ENCODE measurements around the gene MTCP1. TPM values are rescaled to one million over a fixed set of nuclear protein-coding genes. Genes with fewer than 3 reads are reported as not detected.

MTCP1 gene
- total and polyA plus RNA-seq, 9 of the 15 experiments (the other 6 are each of a cell fraction or from before 2014, with no cell fraction given) = 12.7 to 28.0 (median 22.9) TPM

- TF ChIP-seq AFF4 (CRISPR knock-in tag; IDR thresholded peaks at IDR 0.05) (no peak), HDAC1 (IDR thresholded peaks at IDR 0.05) (peak in 1 of 2 experiments; percentile 32; a peak in 1 of 4 replicates), ZBTB12 (CRISPR knock-in tag; IDR thresholded peaks at IDR 0.05) (no peak), NUFIP1 (IDR thresholded peaks at IDR 0.05; ENCODE audit: partially characterized antibody) (no peak), NBN (IDR thresholded peaks at IDR 0.05; ENCODE audit: low read depth) (no peak), TRIM24 (IDR thresholded peaks at IDR 0.05) (peak; percentile 10 to 44; a peak in 1 of 4 replicates), ZNF280B (CRISPR knock-in tag; IDR thresholded peaks at IDR 0.05) (no peak), POU5F1 (IDR thresholded peaks at IDR 0.05; ENCODE audit: borderline replicate concordance, low read depth, low read length, partially characterized antibody) (no peak), TAL1 (IDR thresholded peaks at IDR 0.05) (peak; percentile 58), SP1 (CRISPR knock-in tag; IDR thresholded peaks at IDR 0.05) (no peak), TEAD4 (IDR thresholded peaks at IDR 0.05; ENCODE audit: low read length) (peak; percentile 73; the same call in 1 of the 2 replicates), TEAD4 (CRISPR knock-in tag; IDR thresholded peaks at IDR 0.05; ENCODE audit: borderline replicate concordance) (no peak), CREB1 (IDR thresholded peaks at IDR 0.05) (no peak), CREB1 (CRISPR knock-in tag; IDR thresholded peaks at IDR 0.05) (no peak), CEBPG (CRISPR knock-in tag; IDR thresholded peaks at IDR 0.05) (no peak), CEBPG (tag; conservative IDR thresholded peaks at IDR 0.05 in 1 of 2, IDR thresholded peaks at IDR 0.05 in 1 of 2) (peak in 1 of 2 experiments; percentile 58; a peak in 2 of 4 replicates), TSC22D4 (tag; IDR thresholded peaks at IDR 0.05) (no peak), CXXC5 (CRISPR knock-in tag; IDR thresholded peaks at IDR 0.05) (no peak), TAF1 (IDR thresholded peaks at IDR 0.05; ENCODE audit: control insufficient read depth, extremely low read depth, insufficient read depth, low read length, severe bottlenecking) (no peak), PHF20 (IDR thresholded peaks at IDR 0.05; ENCODE audit: partially characterized antibody) (no peak)
Measured at GRCh38 chrX:155086961-155087735, 16.2 kb upstream of the MTCP1 start (continued).
